ENCODE results near the gene NRSN2.

- TF ChIP-seq, protein P1, sequence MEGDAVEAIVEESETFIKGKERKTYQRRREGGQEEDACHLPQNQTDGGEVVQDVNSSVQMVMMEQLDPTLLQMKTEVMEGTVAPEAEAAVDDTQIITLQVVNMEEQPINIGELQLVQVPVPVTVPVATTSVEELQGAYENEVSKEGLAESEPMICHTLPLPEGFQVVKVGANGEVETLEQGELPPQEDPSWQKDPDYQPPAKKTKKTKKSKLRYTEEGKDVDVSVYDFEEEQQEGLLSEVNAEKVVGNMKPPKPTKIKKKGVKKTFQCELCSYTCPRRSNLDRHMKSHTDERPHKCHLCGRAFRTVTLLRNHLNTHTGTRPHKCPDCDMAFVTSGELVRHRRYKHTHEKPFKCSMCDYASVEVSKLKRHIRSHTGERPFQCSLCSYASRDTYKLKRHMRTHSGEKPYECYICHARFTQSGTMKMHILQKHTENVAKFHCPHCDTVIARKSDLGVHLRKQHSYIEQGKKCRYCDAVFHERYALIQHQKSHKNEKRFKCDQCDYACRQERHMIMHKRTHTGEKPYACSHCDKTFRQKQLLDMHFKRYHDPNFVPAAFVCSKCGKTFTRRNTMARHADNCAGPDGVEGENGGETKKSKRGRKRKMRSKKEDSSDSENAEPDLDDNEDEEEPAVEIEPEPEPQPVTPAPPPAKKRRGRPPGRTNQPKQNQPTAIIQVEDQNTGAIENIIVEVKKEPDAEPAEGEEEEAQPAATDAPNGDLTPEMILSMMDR (IDR thresholded peaks at IDR 0.05 in 2 of 3, conservative IDR thresholded peaks at IDR 0.05 in 1 of 3; ENCODE audit: borderline replicate concordance in 1 of 3, insufficient read depth in 1 of 3, low read depth in 2 of 3, low read length in 2 of 3), result no peak
- no peak for TF ChIP-seq CBX3 (IDR thresholded peaks at IDR 0.05; ENCODE audit: low read depth)
- no peak for TF ChIP-seq POLR2AphosphoS5 (IDR thresholded peaks at IDR 0.05; ENCODE audit: low read depth, low read length)
- TF ChIP-seq EZH2 (IDR thresholded peaks at IDR 0.05), result no peak
- TF ChIP-seq MAX (IDR thresholded peaks at IDR 0.05), result no peak
- no peak for TF ChIP-seq EGR1 (IDR thresholded peaks at IDR 0.05; ENCODE audit: low read depth)
- TF ChIP-seq SIN3A (IDR thresholded peaks at IDR 0.05; ENCODE audit: low read depth), result no peak
- no peak for TF ChIP-seq ZBTB33 (IDR thresholded peaks at IDR 0.05; ENCODE audit: extremely low read depth, insufficient replicate concordance, low read length)
- TF ChIP-seq POLR2A (IDR thresholded peaks at IDR 0.05; ENCODE audit: borderline replicate concordance, extremely low read depth, insufficient read depth, insufficient read length), result no peak
- TF ChIP-seq SP1 (IDR thresholded peaks at IDR 0.05; ENCODE audit: low read depth), result no peak
- no peak for TF ChIP-seq TCF7L2 (IDR thresholded peaks at IDR 0.05; ENCODE audit: borderline replicate concordance, extremely low read depth, insufficient read depth, insufficient read length)
- TF ChIP-seq ZFX (IDR thresholded peaks at IDR 0.05), result no peak
Measured at GRCh38 chr20:376089-376488, 29.2 kb downstream of the NRSN2 start.
